HEK293 (cell line): Measurements from ENCODE around the gene TRIM62.

ENCODE experiments used
- CTCF ChIP-seq: fragments of 450-650 bp; formaldehyde crosslinking; IDR thresholded peaks from 2 replicates; pipeline ENCODE4 v1.5.1; 2016; ENCODE audit warnings: missing biosample characterization, missing genetic modification characterization
- HOXA7 ChIP-seq: sonication (generic); formaldehyde crosslinking; IDR thresholded peaks from 2 replicates; pipeline ENCODE4 v1.8.1; 2022; ENCODE audit warnings: missing genetic modification reagents, borderline replicate concordance
- PRDM1 ChIP-seq: fragments of 450-650 bp; formaldehyde crosslinking; IDR thresholded peaks from 2 replicates; pipeline ENCODE4; 2016; ENCODE audit warnings: missing biosample characterization, missing genetic modification characterization
- REST ChIP-seq: fragments of 450-650 bp; formaldehyde crosslinking; IDR thresholded peaks from 2 replicates; pipeline ENCODE4 v1.5.1; 2016; ENCODE audit warnings: missing biosample characterization, missing genetic modification characterization
- ZBTB17 ChIP-seq: fragments of 450-650 bp; formaldehyde crosslinking; IDR thresholded peaks from 2 replicates; pipeline ENCODE4 v1.5.1; 2016; ENCODE audit warnings: missing biosample characterization, missing genetic modification characterization
- ZBTB49 ChIP-seq: fragments of 450-650 bp; formaldehyde crosslinking; IDR thresholded peaks from 2 replicates; pipeline ENCODE4 v1.5.1; 2016; ENCODE audit warnings: missing biosample characterization, missing genetic modification characterization, low read depth
- ZFP37 ChIP-seq: fragments of 450-650 bp; formaldehyde crosslinking; IDR thresholded peaks from 2 replicates; pipeline ENCODE4 v1.5.1; 2016; ENCODE audit warnings: missing biosample characterization, missing genetic modification characterization
- ZNF114 ChIP-seq: fragments of 450-650 bp; formaldehyde crosslinking; IDR thresholded peaks from 2 replicates; pipeline ENCODE4 v1.5.0; 2017; ENCODE audit warnings: missing biosample characterization, missing genetic modification characterization
- ZNF292 ChIP-seq: fragments of 450-650 bp; formaldehyde crosslinking; IDR thresholded peaks from 2 replicates; pipeline ENCODE4 v1.5.1; 2016; ENCODE audit warnings: low read depth, missing biosample characterization, missing genetic modification characterization, borderline replicate concordance
- ZNF600 ChIP-seq: fragments of 450-650 bp; formaldehyde crosslinking; IDR thresholded peaks from 2 replicates; pipeline ENCODE4 v1.5.1; 2016; ENCODE audit warnings: missing biosample characterization, missing genetic modification characterization

- no peak for TF ChIP-seq CTCF
- TF ChIP-seq ZNF292 (tag by site-specific recombination) = no peak
- no peak for TF ChIP-seq ZNF600
- no peak for TF ChIP-seq ZFP37 (tag by site-specific recombination)
- no peak for TF ChIP-seq REST (tag by site-specific recombination)
- TF ChIP-seq PRDM1 (tag by site-specific recombination) = no peak
- TF ChIP-seq ZBTB49 = no peak
- TF ChIP-seq ZBTB17 (tag by site-specific recombination) = no peak
- TF ChIP-seq ZNF114 (tag by site-specific recombination) = no peak
- no peak for TF ChIP-seq HOXA7 (CRISPR knock-in tag)
These were observed 16.0 kb downstream of the TRIM62 start for GRCh38 chr1:33165809-33166208.
